Thyroid gland (tissue), 4 donors: Measurements from ENCODE around the gene ACSF3. TPM values are rescaled to one million over a fixed set of nuclear protein-coding genes. Genes with fewer than 3 reads are reported as not detected.

Experiments
- DNase-seq, 2 donors: peaks; one replicate each; pipeline ENCODE4 v3.0.0-alpha.2; 2019
- H3K27ac ChIP-seq, 3 donors: fragments of 200-600 bp; sonication (generic); 1 replicate in 2 of 3; 2 replicates in 1 of 3; pipeline ENCODE4 v1.5.1; 2016 to 2019; ENCODE audit warnings: mild to moderate bottlenecking in 1 of 3, moderate library complexity in 1 of 3
- H3K27me3 ChIP-seq: fragments of 200-600 bp; sonication (generic); one replicate; pipeline ENCODE4 v1.5.1; 2019
- H3K36me3 ChIP-seq, 2 donors: fragments of 200-600 bp; sonication (generic); one replicate each; pipeline ENCODE4 v1.5.1; 2016 to 2019
- H3K4me1 ChIP-seq, 2 donors: fragments of 200-600 bp; sonication (generic); one replicate each; pipeline ENCODE4 v1.5.1; 2017 to 2019
- H3K4me3 ChIP-seq, 3 donors: fragments of 200-600 bp; sonication (generic); replicated peaks in 1 of 3; 1 replicate in 2 of 3; 2 replicates in 1 of 3; pipeline ENCODE4 v1.5.1; 2016; ENCODE audit warnings: mild to moderate bottlenecking in 1 of 3
- H3K9me3 ChIP-seq: fragments of 200-600 bp; sonication (generic); one replicate; pipeline ENCODE4 v1.5.1; 2017
- POLR2A ChIP-seq, 2 donors: fragments of 450-650 bp; IDR thresholded peaks; one replicate each; pipeline ENCODE4 v1.6.1; 2017; ENCODE audit warnings: antibody characterized with exemption in 2 of 2, mild to moderate bottlenecking in 2 of 2, moderate library complexity in 1 of 2
- WGBS, 2 donors: methylation state at CpG; one replicate each; pipeline ENCODE4 v1.1.5; 2017; 5-methylcytosine and 5-hydroxymethylcytosine counted together
- intact Hi-C: fragments of 100-400 bp; cut with DNase I; formaldehyde crosslinking; loops from one replicate; pipeline ENCODE4 v1.15.1; 2023
- total RNA-seq, 4 donors: library from RNA; depleted of rRNA; stranded (reverse); fragments of >200 nt; gene quantifications; one replicate each; pipeline ENCODE4 v1.2.3, GENCODE V29; 2016
- TF ChIP-seq, protein P1 (sequence below), 6 experiments: fragments of 200-600 bp in 3 of 6; fragments of 450-650 bp in 3 of 6; sonication (generic) in 3 of 6; IDR thresholded peaks; one replicate each; pipeline ENCODE4 v1.5.1; 2016 to 2019; ENCODE audit warnings: antibody characterized with exemption in 6 of 6, mild to moderate bottlenecking in 2 of 6, inconsistent platforms in 1 of 6, moderate library complexity in 1 of 6

Gene ACSF3
- total RNA-seq, 4 donors from 2014 or later = 30.1 to 51.2 (median 33.4) TPM

DNA sequence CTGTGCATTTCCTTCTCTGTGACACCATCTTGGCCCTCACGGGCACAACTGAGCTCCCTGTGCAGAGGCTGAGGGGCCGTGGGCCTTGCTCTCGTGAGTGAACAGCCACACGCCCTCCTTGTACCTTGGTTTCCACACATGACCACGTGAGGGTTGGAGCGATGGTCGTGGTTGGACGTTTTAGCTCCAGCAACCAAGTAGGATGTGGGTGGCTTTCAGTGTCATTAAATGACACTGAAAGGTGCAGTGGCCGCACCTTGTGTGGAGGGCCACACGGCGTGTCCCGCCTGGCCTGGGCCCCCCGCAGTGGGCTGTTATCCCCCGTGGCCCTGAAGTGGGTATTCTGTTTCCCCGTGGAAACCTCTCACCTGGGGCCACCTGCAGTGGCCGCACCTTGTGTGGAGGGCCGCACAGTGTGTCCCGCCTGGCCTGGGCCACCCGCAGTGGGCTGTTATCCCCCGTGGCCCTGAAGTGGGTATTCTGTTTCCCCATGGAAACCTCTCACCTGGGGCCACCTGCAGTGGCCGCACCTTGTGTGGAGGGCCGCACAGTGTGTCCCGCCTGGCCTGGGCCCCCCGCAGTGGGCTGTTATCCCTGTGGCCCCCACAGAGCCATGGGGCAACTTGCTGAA lies 28.2 kb downstream of the ACSF3 start:
- DNase-seq = peak in 1 of 2 donors; percentile 2
- intact Hi-C loops = no loop called here
- H3K27me3 ChIP-seq = no peaks in the 10 kb centered on the region
- no peaks in the 10 kb centered on the region for H3K4me1 ChIP-seq
- TF ChIP-seq POLR2A (IDR thresholded peaks at IDR 0.05) = no peak
- TF ChIP-seq, protein P1, sequence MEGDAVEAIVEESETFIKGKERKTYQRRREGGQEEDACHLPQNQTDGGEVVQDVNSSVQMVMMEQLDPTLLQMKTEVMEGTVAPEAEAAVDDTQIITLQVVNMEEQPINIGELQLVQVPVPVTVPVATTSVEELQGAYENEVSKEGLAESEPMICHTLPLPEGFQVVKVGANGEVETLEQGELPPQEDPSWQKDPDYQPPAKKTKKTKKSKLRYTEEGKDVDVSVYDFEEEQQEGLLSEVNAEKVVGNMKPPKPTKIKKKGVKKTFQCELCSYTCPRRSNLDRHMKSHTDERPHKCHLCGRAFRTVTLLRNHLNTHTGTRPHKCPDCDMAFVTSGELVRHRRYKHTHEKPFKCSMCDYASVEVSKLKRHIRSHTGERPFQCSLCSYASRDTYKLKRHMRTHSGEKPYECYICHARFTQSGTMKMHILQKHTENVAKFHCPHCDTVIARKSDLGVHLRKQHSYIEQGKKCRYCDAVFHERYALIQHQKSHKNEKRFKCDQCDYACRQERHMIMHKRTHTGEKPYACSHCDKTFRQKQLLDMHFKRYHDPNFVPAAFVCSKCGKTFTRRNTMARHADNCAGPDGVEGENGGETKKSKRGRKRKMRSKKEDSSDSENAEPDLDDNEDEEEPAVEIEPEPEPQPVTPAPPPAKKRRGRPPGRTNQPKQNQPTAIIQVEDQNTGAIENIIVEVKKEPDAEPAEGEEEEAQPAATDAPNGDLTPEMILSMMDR (IDR thresholded peaks at IDR 0.05) = no peak
- 95% methylated on average over 8 to 12 of the region's 24 CpGs for WGBS, 2 donors
- H3K36me3 ChIP-seq = peaks cover 5 to 20% of the 10 kb centered on the region in 2 donors
- H3K4me3 ChIP-seq = no peak overlapping the region
- no peak overlapping the region for H3K27ac ChIP-seq
- H3K9me3 ChIP-seq = no peaks in the 10 kb centered on the region

DNA sequence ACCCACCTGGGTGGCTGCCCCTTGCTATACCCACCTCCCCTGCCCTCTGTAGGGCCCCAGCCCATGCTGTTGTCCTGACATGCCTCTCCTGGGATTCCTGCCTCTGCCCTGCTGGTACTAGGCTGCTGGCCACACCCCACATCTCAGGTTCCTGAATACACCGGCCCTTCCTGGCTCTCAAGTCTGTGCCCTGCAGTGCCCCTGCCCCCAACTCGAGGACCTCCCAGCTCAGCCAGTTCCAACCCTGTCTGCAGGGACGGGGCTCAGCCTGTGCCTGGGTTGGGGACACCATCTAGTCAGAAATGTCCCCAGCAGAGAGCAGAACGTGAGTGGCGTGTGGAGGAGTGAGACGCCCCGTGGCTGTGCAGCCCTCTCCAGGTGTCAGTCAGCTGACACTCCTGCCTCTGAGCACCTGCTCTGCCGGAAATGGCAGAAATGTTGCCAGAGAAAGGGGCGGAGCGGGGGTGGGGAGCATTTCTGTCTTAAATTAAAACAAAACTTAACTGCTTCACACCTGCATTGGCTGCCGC lies 28.7 kb downstream of the ACSF3 start:
- Histone ChIP-seq H3K36me3 (peaks cover 5 to 18% of the 10 kb centered on the region in 2 donors), H3K27ac (no peak overlapping the region), H3K27me3 (no peaks in the 10 kb centered on the region), H3K4me3 (no peak overlapping the region), H3K9me3 (no peaks in the 10 kb centered on the region), H3K4me1 (no peaks in the 10 kb centered on the region)
- TF ChIP-seq, protein P1 (IDR thresholded peaks at IDR 0.05) = no peak
- no peak for TF ChIP-seq POLR2A (IDR thresholded peaks at IDR 0.05)
- peak; percentile 44 to 74 for DNase-seq
- intact Hi-C loops = no loop called here
- WGBS, 2 donors = 56 to 77% methylated on average over 9 to 10 of the region's 11 CpGs

DNA sequence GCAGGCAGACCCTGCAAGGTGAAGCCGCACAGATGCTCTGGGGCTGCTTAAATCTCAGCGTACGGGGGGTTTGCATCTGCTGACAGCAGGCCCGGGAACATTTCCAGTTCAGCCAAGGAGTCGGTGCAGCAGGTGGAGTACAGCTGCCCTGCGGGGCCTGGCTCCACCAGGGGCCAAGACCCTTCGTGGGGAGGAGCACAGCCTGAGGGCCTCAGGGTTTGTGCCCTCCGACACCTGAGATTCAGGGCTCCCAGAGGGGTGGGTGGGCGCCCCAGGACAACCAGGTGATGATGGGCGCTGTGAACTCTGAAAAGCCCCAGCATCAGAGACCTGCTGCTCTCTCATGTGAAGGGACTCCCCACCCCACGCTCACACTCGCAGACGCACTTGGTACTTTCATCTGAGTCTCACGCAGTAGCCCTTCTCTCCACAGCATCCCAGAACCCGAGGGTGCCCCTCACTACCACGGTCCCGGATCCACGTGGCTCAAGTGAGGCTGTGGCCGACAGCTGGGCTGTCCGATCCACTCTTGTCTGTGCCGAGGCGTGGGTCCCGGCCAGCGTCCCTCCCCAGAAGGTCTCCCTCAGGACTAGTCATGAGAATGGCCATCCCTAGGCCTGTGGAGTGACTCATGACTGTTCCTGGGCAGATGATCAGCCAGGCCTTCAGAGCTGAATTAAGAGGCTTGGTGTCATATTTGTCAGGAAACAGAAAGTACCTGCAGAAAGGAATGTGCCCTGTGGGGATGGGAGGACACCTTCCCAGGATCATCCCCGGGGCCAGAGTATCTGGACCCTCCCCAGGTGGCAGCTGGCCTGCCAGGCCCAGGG lies 29.6 kb downstream of the ACSF3 start:
- Histone ChIP-seq H3K27me3 (no peaks in the 10 kb centered on the region), H3K9me3 (no peaks in the 10 kb centered on the region), H3K4me1 (no peaks in the 10 kb centered on the region), H3K36me3 (peaks cover 5 to 11% of the 10 kb centered on the region in 2 donors), H3K4me3 (no peak overlapping the region), H3K27ac (no peak overlapping the region)
- no peak for DNase-seq
- 85 to 95% methylated on average over 14 to 15 of the region's 25 CpGs for WGBS, 2 donors
- TF ChIP-seq POLR2A (IDR thresholded peaks at IDR 0.05) = no peak
- TF ChIP-seq, protein P1 (IDR thresholded peaks at IDR 0.05) = no peak
- intact Hi-C loops = no loop called here

DNA sequence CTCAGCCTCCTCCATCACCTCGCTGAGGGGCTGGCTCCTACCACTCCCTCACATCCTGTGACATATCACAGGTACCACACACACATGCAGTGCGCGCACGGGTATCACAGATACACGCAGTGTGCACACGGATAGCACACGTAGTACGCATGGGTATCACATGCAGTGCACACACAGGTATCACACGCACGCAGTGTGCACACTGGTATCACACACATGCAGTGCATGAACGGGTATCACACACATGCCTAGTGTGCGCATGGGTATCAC lies 30.1 kb downstream of the ACSF3 start:
- intact Hi-C loops = no loop called here
- no peak for DNase-seq
- WGBS, 2 donors = 96% methylated on average over 12 of the region's 12 CpGs
- no peak overlapping the region for H3K4me3 ChIP-seq
- peaks cover 5 to 10% of the 10 kb centered on the region in 2 donors for H3K36me3 ChIP-seq
- no peaks in the 10 kb centered on the region for H3K9me3 ChIP-seq
- TF ChIP-seq, protein P1 (IDR thresholded peaks at IDR 0.05) = no peak
- no peak for TF ChIP-seq POLR2A (IDR thresholded peaks at IDR 0.05)
- no peak overlapping the region for H3K27ac ChIP-seq
- H3K27me3 ChIP-seq = no peaks in the 10 kb centered on the region
- H3K4me1 ChIP-seq = no peaks in the 10 kb centered on the region

DNA sequence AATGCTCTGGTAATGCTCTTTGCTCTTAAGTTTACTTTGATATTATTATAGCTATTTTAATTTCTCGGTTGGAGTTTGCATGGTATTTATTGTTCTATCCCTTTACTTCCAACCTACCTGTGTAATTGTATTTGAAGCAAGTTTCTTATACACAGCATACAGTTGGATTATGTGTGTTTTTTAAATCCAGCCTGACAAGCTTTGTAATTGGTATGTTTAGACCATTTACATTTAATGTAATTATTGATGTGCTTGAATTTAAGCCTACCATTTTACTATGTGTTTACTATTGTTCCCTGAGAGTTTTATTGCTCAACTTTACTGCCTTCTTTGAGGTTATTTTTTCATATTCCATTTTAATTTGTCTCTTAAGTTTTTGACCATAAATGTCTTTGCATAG lies 35.7 kb downstream of the ACSF3 start:
- WGBS, 2 donors = 96 to 100% methylated on average over 1 of the region's 1 CpG
- Histone ChIP-seq H3K4me1 (no peaks in the 10 kb centered on the region), H3K27me3 (no peaks in the 10 kb centered on the region), H3K9me3 (no peaks in the 10 kb centered on the region), H3K36me3 (peaks cover 11 to 19% of the 10 kb centered on the region in 2 donors), H3K4me3 (no peak overlapping the region), H3K27ac (no peak overlapping the region)
- TF ChIP-seq, protein P1 (IDR thresholded peaks at IDR 0.05) = no peak
- TF ChIP-seq POLR2A (IDR thresholded peaks at IDR 0.05) = no peak
- no peak for DNase-seq
- intact Hi-C loops = no loop called here
